RWPE2 (cell line): ENCODE data around the gene DYNLT4.
"Not testable (repeated sequence)": the region's sequence is repeated elsewhere in the genome, so short reads cannot be mapped to it uniquely, and the experiment has no call there.

Experiments used
- ATAC-seq: fragments of 200-7000 bp; cut with Tn5 transposase; 3 replicates; pipeline ENCODE4 v1.9.1; 2021; ENCODE audit warnings: low read depth
- DNase-seq: peaks from one replicate; pipeline ENCODE4 v3.0.0-alpha.2; 2020; ENCODE audit warnings: low spot score
- H3K27ac ChIP-seq: fragments of 450-650 bp; 2 replicates; pipeline ENCODE4 v1.5.1; 2017; ENCODE audit warnings: mild to moderate bottlenecking; ENCODE audit not compliant: poor library complexity, severe bottlenecking
- H3K27me3 ChIP-seq: fragments of 250-450 bp; sonication (Bioruptor Pico); 2 replicates; pipeline ENCODE4 v1.5.1; 2021; ENCODE audit warnings: mild to moderate bottlenecking, moderate library complexity; ENCODE audit not compliant: insufficient read depth, poor library complexity, severe bottlenecking
- H3K36me3 ChIP-seq: fragments of 250-450 bp; sonication (Bioruptor Pico); 2 replicates; pipeline ENCODE4 v1.5.1; 2020; ENCODE audit warnings: low read depth, mild to moderate bottlenecking, moderate library complexity
- H3K4me1 ChIP-seq: fragments of 250-450 bp; sonication (Bioruptor Pico); 2 replicates; pipeline ENCODE4 v1.5.1; 2021; ENCODE audit warnings: mild to moderate bottlenecking, moderate library complexity; ENCODE audit not compliant: insufficient read depth, poor library complexity, severe bottlenecking
- H3K4me3 ChIP-seq: fragments of 250-450 bp; sonication (Bioruptor Pico); 2 replicates; pipeline ENCODE4 v1.5.1; 2021; ENCODE audit warnings: mild to moderate bottlenecking, moderate library complexity; ENCODE audit not compliant: severe bottlenecking
- H3K9me3 ChIP-seq: fragments of 250-450 bp; sonication (Bioruptor Pico); 2 replicates; pipeline ENCODE4 v1.5.1; 2021; ENCODE audit warnings: mild to moderate bottlenecking, moderate library complexity; ENCODE audit not compliant: severe bottlenecking
- TF ChIP-seq, protein P1 (sequence below): fragments of 450-650 bp; IDR thresholded peaks from one replicate; pipeline ENCODE4 v1.5.1; 2017; ENCODE audit warnings: mild to moderate bottlenecking, moderate library complexity; ENCODE audit not compliant: poor library complexity, severe bottlenecking

Gene DYNLT4

GRCh38 chr1:44798481-44799365 lies 8.4 kb downstream of the DYNLT4 start:
- Histone ChIP-seq H3K4me3 (no peak overlapping the region), H3K36me3 (peaks cover 26% of the 10 kb centered on the region), H3K27me3 (no peaks in the 10 kb centered on the region), H3K27ac (peak overlapping the region; percentile 96), H3K9me3 (no peaks in the 10 kb centered on the region), H3K4me1 (peaks cover under 1% of the 10 kb centered on the region)
- DNase-seq (peak; percentile 31), ATAC-seq (no peak)
- TF ChIP-seq, protein P1, sequence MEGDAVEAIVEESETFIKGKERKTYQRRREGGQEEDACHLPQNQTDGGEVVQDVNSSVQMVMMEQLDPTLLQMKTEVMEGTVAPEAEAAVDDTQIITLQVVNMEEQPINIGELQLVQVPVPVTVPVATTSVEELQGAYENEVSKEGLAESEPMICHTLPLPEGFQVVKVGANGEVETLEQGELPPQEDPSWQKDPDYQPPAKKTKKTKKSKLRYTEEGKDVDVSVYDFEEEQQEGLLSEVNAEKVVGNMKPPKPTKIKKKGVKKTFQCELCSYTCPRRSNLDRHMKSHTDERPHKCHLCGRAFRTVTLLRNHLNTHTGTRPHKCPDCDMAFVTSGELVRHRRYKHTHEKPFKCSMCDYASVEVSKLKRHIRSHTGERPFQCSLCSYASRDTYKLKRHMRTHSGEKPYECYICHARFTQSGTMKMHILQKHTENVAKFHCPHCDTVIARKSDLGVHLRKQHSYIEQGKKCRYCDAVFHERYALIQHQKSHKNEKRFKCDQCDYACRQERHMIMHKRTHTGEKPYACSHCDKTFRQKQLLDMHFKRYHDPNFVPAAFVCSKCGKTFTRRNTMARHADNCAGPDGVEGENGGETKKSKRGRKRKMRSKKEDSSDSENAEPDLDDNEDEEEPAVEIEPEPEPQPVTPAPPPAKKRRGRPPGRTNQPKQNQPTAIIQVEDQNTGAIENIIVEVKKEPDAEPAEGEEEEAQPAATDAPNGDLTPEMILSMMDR = no peak

DNA sequence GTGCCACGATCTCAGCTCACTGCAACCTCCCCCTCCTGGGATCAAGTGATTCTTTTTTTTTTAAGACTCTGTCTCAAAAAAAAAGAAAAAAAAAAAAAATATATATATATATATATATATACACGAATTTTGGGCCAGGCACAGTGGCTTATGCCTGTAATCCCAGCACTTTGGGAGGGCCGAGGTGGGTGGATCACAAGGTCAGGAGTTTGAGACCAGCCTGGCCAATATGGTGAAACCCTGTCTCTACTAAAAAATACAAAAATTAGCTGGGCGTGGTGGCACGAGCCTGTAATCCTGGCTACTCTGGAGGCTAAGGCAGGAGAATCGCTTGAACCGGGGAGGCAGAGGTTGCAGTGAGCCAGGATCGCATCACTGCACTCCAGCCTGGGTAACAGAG lies 9.3 kb downstream of the DYNLT4 start:
- not testable (repeated sequence) for H3K9me3 ChIP-seq, H3K27ac ChIP-seq, H3K27me3 ChIP-seq, H3K4me3 ChIP-seq, ATAC-seq, H3K4me1 ChIP-seq
- peak; percentile 3 for DNase-seq
- H3K36me3 ChIP-seq = peaks cover 17% of the 10 kb centered on the region

GRCh38 chr1:44792736-44793502 lies 14.2 kb downstream of the DYNLT4 start:
- Histone ChIP-seq H3K36me3 (no peaks in the 10 kb centered on the region), H3K4me3 (no peak overlapping the region), H3K27ac (no peak overlapping the region), H3K4me1 (peaks cover 7% of the 10 kb centered on the region), H3K9me3 (no peaks in the 10 kb centered on the region), H3K27me3 (no peaks in the 10 kb centered on the region)
- no peak for DNase-seq
- ATAC-seq = no peak
- TF ChIP-seq, protein P1 = no peak

GRCh38 chr1:44790968-44791801 lies 16.0 kb downstream of the DYNLT4 start:
- Histone ChIP-seq H3K4me3 (no peak overlapping the region), H3K36me3 (no peaks in the 10 kb centered on the region), H3K27ac (no peak overlapping the region), H3K4me1 (peaks cover 7% of the 10 kb centered on the region), H3K27me3 (no peaks in the 10 kb centered on the region), H3K9me3 (no peaks in the 10 kb centered on the region)
- TF ChIP-seq, protein P1 = no peak
- DNase-seq = no peak
- no peak for ATAC-seq
